ENCODE results near the gene ALKBH6. TPM values are rescaled to one million over a fixed set of nuclear protein-coding genes. Genes with fewer than 3 reads are reported as not detected.

The ALKBH6 gene
- total and polyA plus RNA-seq, 9 of the 15 experiments (the other 6 are each of a cell fraction or from before 2014, with no cell fraction given), result 0.67 to 62.0 (median 34.5) TPM

GRCh38 chr19:36051236-36051635, 37.2 kb upstream of the ALKBH6 start (continued):
- TF ChIP-seq ILF3 (IDR thresholded peaks at IDR 0.05; ENCODE audit: borderline replicate concordance), result no peak
- no peak for TF ChIP-seq ZNF444 (CRISPR knock-in tag; IDR thresholded peaks at IDR 0.05)
- TF ChIP-seq ZNF449 (CRISPR knock-in tag; IDR thresholded peaks at IDR 0.05), result no peak
- no peak for TF ChIP-seq GABPB2 (CRISPR knock-in tag; conservative IDR thresholded peaks at IDR 0.05)

- DNase-seq (ENCODE audit: extremely low read depth in 1 of 4, low spot score in 3 of 4) (no peak), ATAC-seq (no peak), FAIRE-seq (no peak)
- H3K9me3 ChIP-seq (replicated peaks; ENCODE audit: control insufficient read depth, insufficient read depth, low read depth, low read length), result no peaks in the 10 kb centered on the region
- intact Hi-C loops (cut with micrococcal nuclease) (no loop called here), in situ Hi-C loops (cut with MboI) (no loop called here)
- H2AFZ ChIP-seq (ENCODE audit: low read depth, low read length), result no peak overlapping the region
- no peaks in the 10 kb centered on the region for H4K20me1 ChIP-seq (replicated peaks; ENCODE audit: control insufficient read depth, insufficient read depth, low read length)
- no peak overlapping the region for H3K9ac ChIP-seq (ENCODE audit: insufficient read depth in 1 of 2, low read depth in 2 of 2, low read length in 2 of 2)
- no peak overlapping the region for H3K4me2 ChIP-seq (ENCODE audit: insufficient read depth, low read length)
- H3K27ac ChIP-seq (ENCODE audit: extremely low read depth, low read depth, low read length), result no peak overlapping the region
- 79% methylated on average over 4 of the region's 4 CpGs for WGBS (ENCODE audit: insufficient coverage, low coverage, missing lambda C conversion rate)
- no peaks in the 10 kb centered on the region for H3K79me2 ChIP-seq (ENCODE audit: control insufficient read depth, insufficient read depth, low read length)
- H3K27me3 ChIP-seq (ENCODE audit: control insufficient read depth in 2 of 2, insufficient read depth in 2 of 2, low read length in 2 of 2), result no peaks in the 10 kb centered on the region
- ChIA-PET POLR2A (no interaction called here), CTCF (ENCODE audit: low intra/inter-chr PET ratio) (no interaction called here)
- no peak overlapping the region for H3K4me3 ChIP-seq
- BruUV-seq (replicated peaks), result no TSS peak
- H3K9me1 ChIP-seq (ENCODE audit: control insufficient read depth, insufficient read depth, low read length), result no peaks in the 10 kb centered on the region
- H3K36me3 ChIP-seq (ENCODE audit: control insufficient read depth, insufficient read depth, low read length), result 0 out of 3 replicates have a peak, but pooled peaks cover 2% of the 10 kb centered on the region
- peaks cover 0 to 14% of the 10 kb centered on the region in 2 experiments; a peak in 3 of 5 replicates for H3K4me1 ChIP-seq (replicated peaks in 1 of 2; ENCODE audit: control insufficient read depth in 2 of 2, insufficient read depth in 2 of 2, low read length in 2 of 2)
- TF ChIP-seq ZHX1 (conservative IDR thresholded peaks at IDR 0.05; ENCODE audit: low read length) (no peak), CGGBP1 (CRISPR knock-in tag; IDR thresholded peaks at IDR 0.05) (no peak), ZZZ3 (IDR thresholded peaks at IDR 0.05) (no peak), ZNF644 (tag; IDR thresholded peaks at IDR 0.05; ENCODE audit: low read depth) (no peak), SIN3B (IDR thresholded peaks at IDR 0.05; ENCODE audit: low read depth) (no peak), PTTG1 (tag; IDR thresholded peaks at IDR 0.05; ENCODE audit: low read depth) (no peak), ZKSCAN8 (CRISPR knock-in tag; IDR thresholded peaks at IDR 0.05) (no peak)
Observed at GRCh38 chr19:36049080-36049698, 35.2 kb upstream of the ALKBH6 start.

Measured in K562 (cell line).